GM19372 (cell line): ENCODE data around the gene NPIPA2.
"Not testable (repeated sequence)": the region's sequence is repeated elsewhere in the genome, so short reads cannot be mapped to it uniquely, and the experiment has no call there.

ENCODE experiments used
- ATAC-seq: cut with Tn5 transposase; IDR thresholded peaks from one replicate; pipeline ENCODE4 v1.9.1; 2021; ENCODE audit warnings: mild to moderate bottlenecking, low read depth, moderate library complexity; ENCODE audit not compliant: unreplicated experiment

The NPIPA2 gene

GRCh38 chr16:14742273-14743128 lies at the start of gene NPIPA2:
NPIPA2 (plus strand) TSS chr16:14742533; CDS start chr16:14748066, 5,533 bp downstream.
- ATAC-seq = peak; percentile 94

- ATAC-seq = not testable (repeated sequence)
These were observed 48.2 kb upstream of the NPIPA2 start, which contains the start of gene PLA2G10 for GRCh38 chr16:14694129-14694528. PLA2G10 (minus strand) TSS chr16:14694308; CDS start chr16:14694229, 79 bp downstream.

DNA sequence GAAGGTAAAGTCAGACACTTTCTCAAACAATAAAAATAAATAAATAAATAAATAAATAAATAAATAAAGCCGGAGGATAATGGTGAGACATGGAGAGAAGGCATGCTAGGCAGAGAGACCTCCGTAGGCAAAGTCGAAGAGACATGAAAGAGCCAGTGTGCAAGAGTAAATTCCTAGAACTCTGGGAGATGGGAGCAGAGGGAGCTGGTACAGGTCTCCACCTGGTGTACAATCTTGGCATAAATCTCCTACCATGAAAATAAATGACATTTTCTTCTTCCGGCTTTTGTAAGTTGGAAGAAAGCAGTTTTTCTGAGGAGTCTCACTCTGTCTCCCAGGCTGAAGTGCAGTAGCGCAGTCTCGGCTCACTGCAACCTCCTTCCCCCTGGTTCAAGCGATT lies 40.5 kb upstream of the NPIPA2 start:
- not testable (repeated sequence) for ATAC-seq

DNA sequence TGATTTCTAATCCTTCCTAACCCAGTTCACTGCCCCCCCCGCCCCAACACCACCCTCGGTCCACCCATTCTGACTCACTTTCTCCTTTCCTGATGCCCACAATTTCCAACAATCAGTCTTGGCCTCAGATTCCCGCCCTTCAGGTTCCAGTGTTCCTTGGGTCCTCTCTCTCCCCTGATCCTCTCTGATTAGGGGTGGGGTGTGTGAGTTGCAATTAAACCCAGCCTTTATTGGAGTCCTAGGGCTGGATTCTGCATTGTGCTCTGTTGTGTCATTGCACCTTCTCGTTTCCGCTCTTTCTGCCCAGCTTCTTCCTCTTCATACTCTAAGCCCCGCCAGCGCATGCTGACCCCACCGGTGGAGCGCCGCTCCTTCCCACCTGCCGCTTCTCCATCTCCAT lies 39.7 kb upstream of the NPIPA2 start:
- ATAC-seq = not testable (repeated sequence)

- ATAC-seq = peak; percentile 98
These were observed 38.9 kb upstream of the NPIPA2 start, which contains the start of gene NPIPA3 for GRCh38 chr16:14703156-14704011. NPIPA3 (plus strand) TSS chr16:14703411; CDS start chr16:14708944, 5,533 bp downstream.

DNA sequence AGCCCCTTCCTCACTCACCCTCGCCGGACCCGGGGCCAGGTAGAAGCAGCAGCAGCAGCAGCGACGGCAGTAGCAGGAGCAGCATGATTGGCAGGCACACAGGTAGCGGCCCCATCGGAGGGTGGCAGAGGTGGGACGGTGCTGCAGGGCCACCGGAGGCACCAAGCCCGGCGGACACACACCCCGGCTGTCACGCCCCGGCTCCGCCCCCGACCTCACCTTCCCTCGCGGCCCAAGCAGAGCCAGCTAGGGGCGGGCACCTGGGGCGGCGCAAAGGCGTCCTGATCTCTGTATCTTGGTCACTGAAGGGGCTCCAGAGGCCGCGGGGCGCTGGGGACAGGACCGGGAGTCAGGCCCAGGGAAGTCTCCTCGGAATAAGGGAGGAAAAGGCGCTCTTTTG lies 9.1 kb upstream of the NPIPA2 start:
- ATAC-seq = not testable (repeated sequence)

DNA sequence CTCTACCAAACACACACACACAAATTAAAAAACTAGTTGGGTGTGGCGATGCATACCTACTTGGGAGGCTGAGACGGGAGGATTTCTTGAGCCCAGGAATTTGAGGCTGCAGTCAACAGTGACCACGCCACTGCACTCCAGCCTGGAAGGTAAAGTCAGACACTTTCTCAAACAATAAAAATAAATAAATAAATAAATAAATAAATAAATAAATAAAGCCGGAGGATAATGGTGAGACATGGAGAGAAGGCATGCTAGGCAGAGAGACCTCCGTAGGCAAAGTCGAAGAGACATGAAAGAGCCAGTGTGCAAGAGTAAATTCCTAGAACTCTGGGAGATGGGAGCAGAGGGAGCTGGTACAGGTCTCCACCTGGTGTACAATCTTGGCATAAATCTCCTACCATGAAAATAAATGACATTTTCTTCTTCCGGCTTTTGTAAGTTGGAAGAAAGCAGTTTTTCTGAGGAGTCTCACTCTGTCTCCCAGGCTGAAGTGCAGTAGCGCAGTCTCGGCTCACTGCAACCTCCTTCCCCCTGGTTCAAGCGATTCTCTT lies 1.4 kb upstream of the NPIPA2 start:
- not testable (repeated sequence) for ATAC-seq

GRCh38 chr16:14741794-14742193 lies 539 bp upstream of the NPIPA2 start:
- not testable (repeated sequence) for ATAC-seq

DNA sequence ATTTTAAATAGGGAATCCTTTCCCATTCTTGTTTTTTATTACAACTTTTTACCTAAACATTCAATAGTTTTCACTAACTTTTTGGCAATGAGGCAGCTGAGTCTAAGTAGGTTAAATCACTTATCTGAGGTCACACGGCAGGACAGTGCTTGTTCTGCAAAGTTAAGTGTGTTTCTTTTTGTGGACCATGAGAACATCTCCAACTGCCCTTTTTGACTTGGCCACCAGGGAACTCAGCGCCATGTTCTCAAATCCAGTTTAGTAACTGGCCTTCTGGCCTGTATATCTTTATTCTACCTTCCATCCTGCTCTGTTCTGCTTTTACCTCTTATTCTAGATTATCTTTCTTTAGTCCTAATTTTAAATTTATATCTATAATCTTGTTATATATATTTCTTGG lies 31.3 kb downstream of the NPIPA2 start:
- ATAC-seq = not testable (repeated sequence)

DNA sequence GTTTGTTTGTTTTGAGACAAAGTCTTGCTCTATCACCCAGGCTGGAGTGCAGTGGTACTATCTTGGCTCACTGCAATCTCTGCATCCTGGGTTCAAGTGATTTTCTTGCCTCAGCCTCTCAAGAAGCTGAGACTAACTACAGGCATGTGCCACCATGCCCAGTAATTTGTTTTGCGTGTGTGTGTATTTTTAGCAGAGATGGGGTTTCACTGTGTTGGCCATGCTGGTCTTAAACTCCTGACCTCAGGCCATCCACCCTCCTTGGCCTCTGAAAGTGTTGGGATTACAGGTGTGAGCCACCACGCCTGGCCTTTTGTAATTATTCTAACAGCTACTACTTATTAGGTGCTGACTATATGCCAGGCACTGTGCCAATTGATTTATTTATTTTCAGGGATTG lies 33.3 kb downstream of the NPIPA2 start:
- ATAC-seq = not testable (repeated sequence)

DNA sequence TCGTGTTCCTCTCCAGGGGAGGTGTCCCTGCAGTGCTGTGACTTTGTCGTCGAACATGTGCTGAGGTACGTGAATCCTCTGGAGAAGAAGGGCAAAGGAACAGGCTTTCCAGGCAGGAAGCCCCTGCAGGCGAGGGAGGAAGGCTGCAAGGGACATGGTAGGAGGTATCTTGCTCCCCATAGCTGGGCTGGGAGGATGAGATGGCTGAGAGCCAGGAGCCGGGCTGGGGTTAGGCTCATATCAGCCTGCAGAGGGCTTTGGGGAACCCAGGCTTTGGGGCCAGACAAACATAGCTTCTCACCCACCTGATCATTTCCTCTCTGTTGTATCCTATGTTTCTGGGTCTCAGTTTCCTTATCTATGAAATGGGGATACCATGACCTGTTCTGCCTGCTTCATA lies 34.4 kb downstream of the NPIPA2 start:
- ATAC-seq = not testable (repeated sequence)

DNA sequence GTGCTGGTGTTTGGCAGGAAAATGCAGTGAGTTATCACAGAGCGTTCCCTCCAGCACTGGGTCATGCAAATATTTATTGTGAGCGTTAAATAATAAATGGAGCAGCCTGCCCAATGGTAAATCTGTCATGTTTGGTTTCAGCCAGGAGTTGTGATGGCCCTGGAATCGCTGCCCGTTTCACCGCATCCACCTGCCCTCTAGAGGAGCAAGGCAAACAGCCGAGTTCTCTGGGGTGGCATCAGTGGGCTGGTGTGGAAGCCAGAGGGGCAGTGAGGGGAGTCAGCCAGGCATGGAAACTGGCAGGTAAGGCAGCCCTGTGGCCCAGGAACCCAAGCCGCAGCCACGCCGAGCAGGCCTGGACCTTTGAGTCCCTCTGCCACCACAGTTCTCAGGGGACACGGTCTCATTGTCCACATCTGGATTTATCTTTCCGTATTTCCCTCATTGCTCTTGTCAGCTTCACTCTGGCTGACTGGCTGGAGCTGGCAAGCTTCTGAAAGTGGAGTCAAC lies 37.1 kb downstream of the NPIPA2 start:
- ATAC-seq = not testable (repeated sequence)

- not testable (repeated sequence) for ATAC-seq
These were observed 43.8 kb downstream of the NPIPA2 start for GRCh38 chr16:14786180-14786579.

GRCh38 chr16:14789577-14789976 lies 47.2 kb downstream of the NPIPA2 start:
- ATAC-seq = not testable (repeated sequence)

DNA sequence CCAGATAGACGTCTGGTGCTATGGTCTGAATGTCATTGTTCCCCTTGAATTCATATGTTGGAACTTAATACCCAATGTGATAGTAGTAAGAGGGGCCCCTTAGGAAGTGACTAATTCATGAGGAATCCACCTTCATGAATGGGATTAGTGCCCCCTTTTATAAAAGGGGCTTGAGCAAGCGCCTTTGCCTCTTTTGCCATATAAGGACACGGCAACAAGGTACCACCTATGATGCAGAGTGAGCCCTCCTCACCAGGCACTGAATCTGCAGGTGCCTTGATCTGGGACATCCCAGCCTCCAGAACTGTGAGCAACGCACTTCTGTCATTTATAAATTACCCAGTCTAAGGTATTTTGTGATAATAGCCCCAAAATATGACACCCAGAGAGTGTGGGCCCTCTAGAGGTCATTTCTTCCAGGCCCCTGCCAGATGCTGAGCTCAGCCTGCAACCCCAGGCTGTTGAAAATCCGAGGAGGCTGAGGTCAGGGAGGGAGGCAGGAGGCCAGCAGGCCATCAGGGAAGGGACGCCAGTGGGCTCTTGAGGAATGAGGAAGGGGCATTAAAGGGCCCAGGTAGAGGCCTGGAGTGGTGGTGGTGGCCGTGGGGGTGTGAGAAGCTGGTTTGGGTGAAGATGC lies 48.1 kb downstream of the NPIPA2 start:
- not testable (repeated sequence) for ATAC-seq

GRCh38 chr16:14792914-14793313 lies 50.6 kb downstream of the NPIPA2 start:
- ATAC-seq = not testable (repeated sequence)

GRCh38 chr16:14797558-14797957 lies 55.2 kb downstream of the NPIPA2 start:
- ATAC-seq = not testable (repeated sequence)

GRCh38 chr16:14803577-14803976 lies 61.2 kb downstream of the NPIPA2 start:
- not testable (repeated sequence) for ATAC-seq

DNA sequence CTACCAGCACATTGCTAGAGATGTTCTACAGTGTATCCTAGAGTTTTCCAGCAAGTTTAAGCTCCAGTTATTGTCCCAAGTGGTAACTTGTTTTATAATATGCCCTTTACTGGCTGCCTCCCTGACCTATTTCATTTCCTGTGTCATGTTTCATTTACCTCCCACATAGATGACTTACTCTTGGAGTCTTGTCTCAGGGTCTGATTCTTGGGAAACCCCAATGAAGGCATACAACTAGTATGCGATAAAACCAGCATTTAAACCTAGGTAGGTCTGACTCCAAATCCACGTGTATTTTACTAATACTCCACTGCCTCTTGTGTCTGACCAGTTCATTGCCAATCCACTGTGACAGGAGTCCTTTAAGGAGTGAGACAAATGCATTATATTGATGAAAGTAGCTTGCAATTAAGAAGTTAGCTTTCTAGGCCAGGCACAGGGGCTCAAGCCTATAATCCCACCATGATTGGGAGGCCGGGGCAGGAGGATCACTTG lies 64.9 kb downstream of the NPIPA2 start:
- ATAC-seq = not testable (repeated sequence)

DNA sequence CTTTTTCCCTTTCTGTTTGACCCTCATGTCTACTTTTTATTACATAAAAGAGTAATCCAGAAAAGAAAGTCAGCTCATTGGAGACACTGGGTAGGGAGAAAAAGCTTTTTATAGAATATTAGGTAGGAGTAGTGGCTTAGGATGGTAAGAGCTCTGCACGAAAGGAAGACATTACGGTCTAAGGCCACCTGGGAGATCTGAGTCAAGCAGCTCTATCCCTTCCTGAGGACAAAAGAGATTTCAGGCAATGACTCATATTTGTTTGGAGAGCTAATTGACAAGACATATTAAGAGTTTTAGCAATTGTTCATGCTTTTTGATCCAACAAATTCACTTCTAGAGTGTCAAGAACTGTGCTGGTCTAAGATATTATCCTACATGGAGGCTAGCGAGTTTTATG lies 71.6 kb downstream of the NPIPA2 start:
- ATAC-seq = not testable (repeated sequence)
